Renal cortex interstitium (tissue), 11 donors: Measurements from ENCODE around the gene EFCAB8. TPM values are rescaled to one million over a fixed set of nuclear protein-coding genes. Genes with fewer than 3 reads are reported as not detected.
A peak's percentile ranks its signal among the peaks of the same experiment; 100 is the strongest.

ENCODE experiments used
- DNase-seq, 11 donors: peaks; one replicate each; pipeline ENCODE4 v3.0.0-alpha.2; 2013; ENCODE audit warnings: low read depth in 9 of 11, low spot score in 4 of 11; ENCODE audit errors: extremely low read depth in 1 of 11
- polyA plus RNA-seq, 3 donors: library from polyadenylated mRNA; unstranded; fragments of 120-200 nt; gene quantifications; one replicate each; pipeline ENCODE4 v1.2.1, GENCODE V29; 2013; ENCODE audit not compliant: insufficient read length in 3 of 3

The EFCAB8 gene
- polyA plus RNA-seq, 3 donors = 0.04 to 0.09 TPM; not detected in 1

GRCh38 chr20:33009214-33010132 is 150.8 kb downstream of the EFCAB8 start:
- peak in 7 of 11 donors; percentile 4 to 29 (median 8) for DNase-seq

GRCh38 chr20:33010133-33010504 is 151.4 kb downstream of the EFCAB8 start:
- no peak for DNase-seq

- no peak for DNase-seq
Observed at GRCh38 chr20:33010674-33011449, 152.1 kb downstream of the EFCAB8 start.

Other genes with a start within 250 kb of the EFCAB8 start
- under 1 TPM; 0.16 to 0.61 (median 0.17) TPM for gene C20orf203, start 185.0 kb upstream of the EFCAB8 start, polyA plus RNA-seq
- 10 to 100 TPM; 68.0 to 73.0 (median 71.7) TPM for gene COMMD7, start 115.5 kb upstream of the EFCAB8 start, polyA plus RNA-seq
- 1 to 10 TPM; 7.6 to 8.1 (median 8.0) TPM for gene DNMT3B, start 96.5 kb upstream of the EFCAB8 start, polyA plus RNA-seq
- 100 to 1,000 TPM; 100 to 121 (median 114) TPM for gene MAPRE1, start 39.0 kb upstream of the EFCAB8 start, polyA plus RNA-seq
- not detected for gene SUN5, start 145.5 kb downstream of the EFCAB8 start, polyA plus RNA-seq
- gene BPIFB2, start 148.8 kb downstream of the EFCAB8 start, polyA plus RNA-seq = not detected
- gene BPIFB6, start 172.7 kb downstream of the EFCAB8 start, polyA plus RNA-seq = not detected
- not detected for gene BPIFB3, start 195.0 kb downstream of the EFCAB8 start, polyA plus RNA-seq
- gene BPIFB4, start 220.7 kb downstream of the EFCAB8 start, polyA plus RNA-seq = not detected